RWPE1 (cell line): ENCODE measurements around the gene MAPK9.

Experiments
- CTCF ChIA-PET: fragments of 350-600 bp; sonication (Branson Sonifier 250); formaldehyde crosslinking; extraction: SDS; loops from one replicate; lab custom pipeline; 2021; lab: Yijun Ruan, JAX
- POLR2A ChIA-PET: fragments of 400-600 bp; formaldehyde crosslinking; extraction: SDS; loops from one replicate; lab custom pipeline; 2020; ENCODE audit warnings: antibody characterized with exemption; ENCODE audit not compliant: low non-redundant PET; lab: Yijun Ruan, JAX
- DNase-seq: peaks from one replicate; pipeline ENCODE4 v3.0.0; 2012; ENCODE audit warnings: low spot score
- H3K27ac ChIP-seq: fragments of 450-650 bp; 2 replicates; pipeline ENCODE4 v1.5.1; 2017
- CTCF ChIP-seq: fragments of 450-650 bp; conservative IDR thresholded peaks from 2 replicates; pipeline ENCODE4 v1.5.1; 2017; ENCODE audit warnings: low read depth, mild to moderate bottlenecking

Gene MAPK9

GRCh38 chr5:180194410-180195345 is 97.2 kb downstream of the MAPK9 start:
- no peak overlapping the region for H3K27ac ChIP-seq
- no peak for TF ChIP-seq CTCF
- POLR2A ChIA-PET, result no interaction called here
- DNase-seq, result no peak
- CTCF ChIA-PET, result interaction anchor here (2.2 kb wide), 1 partner anchor 14 kb away, joined by 13 read pairs; the partner anchor contains the start of gene RASGEF1C

- CTCF ChIA-PET, result interaction anchor here (2.2 kb wide), 1 partner anchor 15 kb away, joined by 13 read pairs; the partner anchor contains the start of gene RASGEF1C
- H3K27ac ChIP-seq, result no peak overlapping the region
- POLR2A ChIA-PET, result no interaction called here
- no peak for DNase-seq
- no peak for TF ChIP-seq CTCF
Measured at GRCh38 chr5:180193749-180194375, 98.0 kb downstream of the MAPK9 start.

- CTCF ChIA-PET, result no interaction called here
Measured at GRCh38 chr5:180191716-180192115, 100.2 kb downstream of the MAPK9 start.

GRCh38 chr5:180187767-180188166 is 104.1 kb downstream of the MAPK9 start:
- ChIA-PET POLR2A (no interaction called here), CTCF (no interaction called here)
- no peak for DNase-seq
- TF ChIP-seq CTCF, result no peak
- H3K27ac ChIP-seq, result no peak overlapping the region

More at GRCh38 chr5:180191716-180192115, 100.2 kb downstream of the MAPK9 start:
- no peak overlapping the region for H3K27ac ChIP-seq
- no peak for DNase-seq
- POLR2A ChIA-PET, result no interaction called here
- TF ChIP-seq CTCF, result no peak
